KOPT-K1 (cell line): Measurements from ENCODE around the gene CCT6A.
"Not testable (repeated sequence)": the region's sequence is repeated elsewhere in the genome, so short reads cannot be mapped to it uniquely, and the experiment has no call there.

ENCODE experiments used
- H3K27ac ChIP-seq: fragments of 200-600 bp; sonication (generic); 2 replicates; pipeline ENCODE4 v1.5.1; 2016; ENCODE audit warnings: antibody characterized with exemption, mild to moderate bottlenecking, low read depth, low read length; ENCODE audit not compliant: poor library complexity, severe bottlenecking
- H3K36me3 ChIP-seq: fragments of 200-600 bp; sonication (generic); 2 replicates; pipeline ENCODE4 v1.5.1; 2017; ENCODE audit warnings: antibody characterized with exemption, mild to moderate bottlenecking, low read length, moderate library complexity; ENCODE audit not compliant: insufficient read depth
- H3K9me3 ChIP-seq: fragments of 200-600 bp; sonication (generic); 2 replicates; pipeline ENCODE4 v1.5.1; 2017; ENCODE audit warnings: antibody characterized with exemption, low read length, mild to moderate bottlenecking; ENCODE audit not compliant: insufficient read depth, poor library complexity, severe bottlenecking

The CCT6A gene, protein sequence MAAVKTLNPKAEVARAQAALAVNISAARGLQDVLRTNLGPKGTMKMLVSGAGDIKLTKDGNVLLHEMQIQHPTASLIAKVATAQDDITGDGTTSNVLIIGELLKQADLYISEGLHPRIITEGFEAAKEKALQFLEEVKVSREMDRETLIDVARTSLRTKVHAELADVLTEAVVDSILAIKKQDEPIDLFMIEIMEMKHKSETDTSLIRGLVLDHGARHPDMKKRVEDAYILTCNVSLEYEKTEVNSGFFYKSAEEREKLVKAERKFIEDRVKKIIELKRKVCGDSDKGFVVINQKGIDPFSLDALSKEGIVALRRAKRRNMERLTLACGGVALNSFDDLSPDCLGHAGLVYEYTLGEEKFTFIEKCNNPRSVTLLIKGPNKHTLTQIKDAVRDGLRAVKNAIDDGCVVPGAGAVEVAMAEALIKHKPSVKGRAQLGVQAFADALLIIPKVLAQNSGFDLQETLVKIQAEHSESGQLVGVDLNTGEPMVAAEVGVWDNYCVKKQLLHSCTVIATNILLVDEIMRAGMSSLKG

DNA sequence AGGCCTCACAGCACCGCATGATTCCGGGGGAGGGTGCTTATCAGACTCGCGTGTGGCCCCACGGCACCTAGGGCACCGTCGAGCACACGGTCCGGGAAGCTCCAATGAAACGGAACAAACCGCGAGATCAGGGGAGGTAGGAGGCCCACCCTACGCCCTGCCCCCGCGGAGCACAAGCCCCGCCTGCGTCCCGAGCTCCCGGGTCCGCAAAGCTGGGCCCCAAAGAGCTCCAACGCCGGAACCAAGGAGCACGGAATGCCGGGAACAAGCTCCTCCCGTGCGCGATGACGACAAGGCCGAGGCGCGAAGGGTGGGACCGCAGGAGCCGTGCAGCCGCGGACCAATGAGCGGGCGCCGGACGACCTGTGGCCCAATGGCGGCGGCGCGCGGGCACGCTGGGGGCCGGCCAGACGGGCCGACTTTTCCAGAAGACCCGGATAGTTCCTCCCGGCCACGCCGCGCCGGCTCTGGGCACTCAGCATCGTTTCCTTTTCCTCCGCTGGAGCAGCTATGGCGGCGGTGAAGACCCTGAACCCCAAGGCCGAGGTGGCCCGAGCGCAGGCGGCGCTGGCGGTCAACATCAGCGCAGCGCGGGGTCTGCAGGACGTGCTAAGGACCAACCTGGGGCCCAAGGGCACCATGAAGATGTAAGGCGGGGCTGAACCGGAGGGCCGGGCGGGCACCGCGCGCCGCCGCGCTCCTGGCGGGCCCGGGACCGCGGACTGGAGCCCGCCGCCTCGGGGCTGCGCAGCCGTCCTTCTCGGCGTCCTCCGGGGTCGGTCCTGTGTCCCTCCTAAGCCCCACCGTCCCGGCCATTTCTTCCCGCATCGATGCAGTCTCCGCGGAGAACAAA is at the start of gene CCT6A, which contains the start of gene PSPH:
Gene CCT6A, plus strand, starts transcription at position 427 of the 853 bp plus-strand sequence. Its CDS starts 84 bp downstream, at position 511.
Gene PSPH, minus strand, starts transcription at position 106 of the 853 bp plus-strand sequence. CDS start 30,232 bp downstream, outside the sequence.
- peak within 1 kb of the TSS; percentile 78 for H3K27ac ChIP-seq
- H3K36me3 ChIP-seq: peaks cover 40% of the 10 kb centered on the region
- H3K9me3 ChIP-seq: no peaks in the 10 kb centered on the region

DNA sequence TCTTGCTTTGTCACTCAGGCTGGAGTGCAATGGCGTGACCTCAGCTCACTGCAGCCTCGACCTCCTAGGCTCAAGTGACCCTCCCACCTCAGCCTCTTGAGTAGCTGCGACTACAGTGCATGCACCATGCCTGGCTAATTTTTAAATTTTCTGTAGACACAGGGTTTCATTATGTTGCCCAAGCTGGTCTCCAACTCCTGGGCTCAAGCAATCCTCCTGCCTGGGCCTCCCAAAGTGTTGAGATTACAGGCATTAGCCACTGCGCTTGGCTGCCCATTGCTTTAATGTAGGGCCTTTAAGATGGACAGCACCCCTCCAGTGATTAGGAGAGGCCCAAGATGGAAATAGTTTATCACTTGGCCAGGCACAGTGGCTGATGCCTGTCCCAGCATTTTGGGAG is 47.8 kb upstream of the CCT6A start:
- Histone ChIP-seq H3K27ac (no peak overlapping the region), H3K36me3 (peaks cover 16% of the 10 kb centered on the region), H3K9me3 (no peaks in the 10 kb centered on the region)

DNA sequence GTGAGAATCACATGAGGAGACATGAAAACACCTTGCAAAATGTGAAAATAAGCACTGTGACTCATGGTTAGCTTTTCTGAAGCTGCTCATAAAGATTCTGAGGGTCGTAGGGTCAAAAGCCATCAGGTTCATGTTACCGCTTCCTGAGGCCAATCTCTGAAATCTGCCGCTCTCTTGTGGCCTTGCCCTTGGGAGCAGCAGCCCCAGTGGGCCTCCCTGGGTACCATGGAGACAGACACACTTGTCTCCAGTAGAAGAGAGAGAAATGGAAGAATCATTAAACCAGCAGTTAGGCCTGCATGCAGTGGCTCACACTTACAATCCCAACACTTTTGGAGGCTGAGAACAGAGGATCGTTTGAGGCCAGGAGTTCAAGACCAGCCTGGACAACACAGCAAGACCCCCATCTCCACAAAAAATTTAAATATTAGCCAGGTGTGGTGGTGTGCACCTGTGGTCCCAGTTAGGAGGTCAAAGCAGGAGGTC is 44.4 kb upstream of the CCT6A start:
- H3K36me3 ChIP-seq: peaks cover 11% of the 10 kb centered on the region
- no peak overlapping the region for H3K27ac ChIP-seq

DNA sequence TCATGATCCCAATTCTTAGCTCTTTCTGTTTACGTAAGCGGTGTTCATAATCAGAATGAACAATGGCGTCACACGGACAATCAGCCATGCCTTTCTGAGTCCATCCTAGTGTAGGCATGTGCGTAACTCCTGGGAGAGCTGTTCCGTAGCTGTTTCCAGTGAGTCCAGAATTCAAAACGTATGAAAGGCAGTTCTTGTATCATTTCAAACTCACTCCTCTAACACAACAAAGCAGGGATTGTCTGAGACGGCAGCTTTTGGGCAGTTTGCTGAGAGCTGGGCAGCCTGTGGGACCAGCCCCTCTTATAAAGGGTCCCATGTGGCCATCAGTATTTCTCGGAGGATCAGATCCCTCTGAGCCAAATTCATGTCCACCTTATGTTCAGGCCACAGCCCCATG is 43.7 kb upstream of the CCT6A start:
- Histone ChIP-seq H3K9me3 (no peaks in the 10 kb centered on the region), H3K36me3 (peaks cover 18% of the 10 kb centered on the region), H3K27ac (no peak overlapping the region)

More for the DNA sequence above, 44.4 kb upstream of the CCT6A start:
- no peaks in the 10 kb centered on the region for H3K9me3 ChIP-seq

DNA sequence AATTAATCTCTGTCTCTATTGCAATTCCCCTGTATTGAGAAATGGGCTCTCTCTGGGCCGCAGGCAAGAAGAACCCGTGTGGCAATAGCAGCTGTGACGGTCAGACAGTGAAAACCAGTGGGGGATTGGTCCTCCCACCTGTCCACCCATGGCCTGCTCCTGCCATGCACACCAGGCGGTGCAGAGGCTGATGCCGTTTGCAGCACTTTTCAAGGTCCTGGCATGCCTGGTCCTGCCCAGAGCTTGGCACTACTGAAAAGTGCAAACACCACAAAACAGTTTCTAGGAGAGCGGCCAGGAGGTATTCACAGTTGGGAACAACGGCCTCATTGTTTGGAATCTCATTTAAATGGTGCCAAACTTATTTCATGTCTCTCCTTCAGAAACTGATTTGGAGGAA is 41.9 kb upstream of the CCT6A start:
- H3K9me3 ChIP-seq: no peaks in the 10 kb centered on the region
- peaks cover 36% of the 10 kb centered on the region for H3K36me3 ChIP-seq
- no peak overlapping the region for H3K27ac ChIP-seq

DNA sequence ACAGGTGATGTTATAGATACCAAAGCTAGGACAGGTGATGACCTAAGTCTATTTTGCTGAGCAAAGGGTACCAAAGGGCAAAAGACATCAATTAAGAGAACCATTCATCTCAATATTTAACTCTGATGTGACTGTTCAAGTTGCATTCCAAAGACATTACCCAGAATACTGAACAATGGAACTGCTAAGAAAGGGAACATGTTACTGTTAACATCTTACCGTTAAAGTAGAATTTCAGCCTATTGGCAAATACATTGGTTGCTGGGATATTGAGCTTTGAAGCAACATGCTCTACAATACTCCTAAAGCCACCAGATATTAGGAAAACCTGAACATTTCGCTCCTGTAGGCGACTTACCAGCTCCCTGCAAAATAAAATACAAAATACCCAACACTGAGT is 34.5 kb upstream of the CCT6A start:
- peaks cover 81% of the 10 kb centered on the region for H3K36me3 ChIP-seq
- H3K9me3 ChIP-seq, H3K27ac ChIP-seq: not testable (repeated sequence)

DNA sequence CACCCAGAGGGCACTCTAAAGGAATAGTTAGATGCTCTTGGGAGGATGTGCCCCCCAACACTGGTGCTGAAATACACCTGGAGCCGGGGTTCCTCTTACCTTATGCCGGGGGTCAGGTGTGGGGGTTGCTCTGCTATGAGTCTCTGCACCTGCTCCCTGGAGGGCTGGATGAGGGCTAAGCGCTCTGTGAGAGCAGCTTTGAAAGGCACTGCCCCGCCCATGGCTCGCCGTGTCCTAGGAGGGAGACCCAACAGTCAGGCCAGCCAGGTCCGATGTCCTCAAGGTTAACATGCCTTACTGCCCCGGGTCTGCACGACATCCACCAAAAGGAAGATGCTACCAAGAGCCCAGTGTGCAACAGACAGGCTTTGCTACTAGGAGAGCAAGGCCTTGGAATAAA is 32.1 kb upstream of the CCT6A start:
- H3K9me3 ChIP-seq: no peaks in the 10 kb centered on the region
- H3K36me3 ChIP-seq: peaks cover 66% of the 10 kb centered on the region
- no peak overlapping the region for H3K27ac ChIP-seq

DNA sequence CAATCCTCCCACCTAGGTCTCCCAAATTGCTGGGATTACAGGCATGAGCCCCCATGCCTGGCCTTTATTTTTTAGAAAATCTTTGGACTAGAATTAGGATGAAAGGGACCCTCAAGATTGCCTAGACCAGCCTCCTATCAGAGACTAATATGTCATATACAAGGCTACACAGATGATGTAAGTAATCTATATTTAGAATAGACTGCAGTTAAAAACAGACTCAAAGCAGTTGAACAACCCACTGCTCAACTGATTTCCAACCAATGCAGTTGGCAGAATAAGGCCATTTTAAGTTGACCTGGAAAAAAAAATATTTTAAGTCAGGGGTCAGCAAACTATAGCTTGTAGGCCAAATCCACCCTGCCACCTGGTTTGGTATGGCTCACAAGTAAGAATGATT is 28.1 kb upstream of the CCT6A start:
- Histone ChIP-seq H3K36me3 (peaks cover 68% of the 10 kb centered on the region), H3K9me3 (no peaks in the 10 kb centered on the region)

DNA sequence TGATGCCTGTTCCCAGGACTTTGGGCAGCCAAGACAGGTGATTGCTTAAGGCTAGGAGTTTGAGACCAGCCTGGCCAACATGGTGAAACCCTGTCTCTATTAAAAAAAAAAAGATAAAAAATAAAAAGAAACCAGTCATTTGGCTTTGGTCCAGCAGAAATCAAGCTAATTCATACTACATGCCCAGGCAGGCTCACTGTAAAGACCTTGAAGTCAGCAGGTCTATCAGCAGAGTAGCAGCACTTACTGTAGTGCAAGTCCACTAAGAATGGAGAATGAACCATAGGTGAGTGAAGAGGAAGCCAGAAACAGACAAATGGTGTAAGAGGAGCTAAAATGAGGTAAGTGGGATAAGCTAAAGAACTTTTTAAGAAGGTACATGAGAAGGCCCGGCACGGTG is 25.0 kb upstream of the CCT6A start:
- Histone ChIP-seq H3K27ac (no peak overlapping the region), H3K36me3 (peaks cover 70% of the 10 kb centered on the region), H3K9me3 (no peaks in the 10 kb centered on the region)

More for the DNA sequence above, 28.1 kb upstream of the CCT6A start:
- H3K27ac ChIP-seq: no peak overlapping the region

DNA sequence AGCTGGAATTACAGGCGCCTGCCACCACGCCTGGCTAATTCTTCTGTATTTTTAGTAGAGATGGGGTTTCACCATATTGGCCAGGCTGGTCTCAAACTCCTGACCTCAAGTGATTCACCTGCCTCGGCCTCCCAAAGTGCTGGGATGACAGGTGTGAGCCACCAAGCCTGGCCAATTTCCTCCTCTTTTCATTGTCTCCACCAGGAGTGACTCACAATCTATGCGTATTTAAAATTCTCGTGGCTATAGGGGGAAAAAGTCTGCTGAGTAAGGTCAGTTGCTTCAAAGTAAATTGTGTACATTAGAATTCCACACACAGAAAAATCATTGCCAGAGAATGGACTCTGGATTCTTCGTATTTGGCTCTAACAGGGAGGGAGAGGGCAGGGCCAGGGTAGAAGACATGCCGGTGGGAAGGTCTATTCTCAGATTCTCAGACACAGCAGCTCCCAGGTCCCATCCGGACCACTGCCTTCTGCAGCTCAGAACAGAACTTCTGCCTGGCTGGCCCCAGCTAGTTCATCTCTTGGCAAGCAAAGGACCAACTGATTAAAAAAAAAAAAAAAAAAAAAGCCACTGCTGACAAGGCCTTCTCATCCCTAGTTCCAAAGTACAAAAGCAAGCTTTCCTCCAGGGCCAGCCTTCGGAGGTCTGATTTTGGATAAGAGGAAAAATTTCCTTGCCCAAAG is 22.5 kb upstream of the CCT6A start:
- H3K9me3 ChIP-seq: no peaks in the 10 kb centered on the region
- no peak overlapping the region for H3K27ac ChIP-seq
- peaks cover 68% of the 10 kb centered on the region for H3K36me3 ChIP-seq

DNA sequence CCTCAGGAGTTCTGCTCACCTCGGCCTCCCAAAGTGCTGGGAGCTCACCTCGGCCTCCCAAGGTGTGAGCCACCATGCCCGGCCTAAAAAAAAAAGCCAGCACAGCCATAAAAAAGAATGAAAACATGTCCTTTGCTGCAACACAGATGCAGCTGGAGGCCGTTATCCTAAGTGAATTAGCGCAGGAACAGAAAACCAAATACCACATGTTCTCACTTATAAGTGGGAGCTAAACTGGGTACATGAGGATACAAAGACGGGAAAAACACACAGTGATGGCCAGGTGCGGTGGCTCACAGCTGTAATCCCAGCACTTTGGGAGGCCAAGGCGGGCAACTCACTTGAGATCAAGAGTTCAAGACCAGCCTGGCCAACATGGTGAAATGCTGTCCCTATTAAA is 21.2 kb upstream of the CCT6A start:
- Histone ChIP-seq H3K27ac (no peak overlapping the region), H3K36me3 (peaks cover 65% of the 10 kb centered on the region), H3K9me3 (no peaks in the 10 kb centered on the region)

DNA sequence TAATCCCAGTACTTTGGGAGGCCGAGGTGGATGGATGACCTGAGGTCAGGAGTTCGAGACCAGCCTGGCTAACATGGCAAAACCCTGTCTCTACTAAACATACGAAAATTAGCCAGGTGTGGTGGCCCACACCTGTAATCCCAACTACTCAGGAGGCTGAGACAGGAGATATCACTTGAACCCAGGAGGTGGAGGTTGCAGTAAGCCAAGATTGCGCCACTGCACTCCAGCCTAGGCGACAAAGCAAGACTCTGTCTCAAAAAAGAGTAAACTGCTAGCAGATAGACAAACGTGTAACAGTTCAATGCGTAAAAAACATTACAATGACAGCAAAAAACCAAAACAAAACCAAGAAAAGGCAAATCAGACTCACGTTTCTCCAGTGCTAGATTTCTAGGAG is 20.0 kb upstream of the CCT6A start:
- not testable (repeated sequence) for H3K27ac ChIP-seq, H3K9me3 ChIP-seq
- peaks cover 55% of the 10 kb centered on the region for H3K36me3 ChIP-seq

DNA sequence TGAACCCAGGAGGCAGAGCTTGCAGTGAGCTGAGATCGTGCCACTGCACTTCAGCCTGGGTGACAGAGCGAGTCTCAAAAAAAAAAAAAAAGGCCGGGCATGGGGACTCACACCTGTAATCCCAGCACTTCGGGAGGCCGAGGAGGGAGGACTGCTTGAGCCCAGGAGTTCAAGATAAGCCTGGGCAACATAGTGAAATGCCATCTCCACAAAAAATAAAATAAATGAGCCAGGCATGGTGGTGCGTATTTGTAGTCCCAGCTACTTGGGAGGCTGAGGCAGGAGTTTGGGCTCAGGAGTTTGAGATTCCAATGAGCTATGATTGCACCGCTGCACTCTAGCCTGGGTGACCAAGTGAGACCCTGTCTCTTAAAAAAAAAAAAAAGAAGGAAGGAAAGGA is 19.0 kb upstream of the CCT6A start:
- peaks cover 45% of the 10 kb centered on the region for H3K36me3 ChIP-seq
- H3K27ac ChIP-seq, H3K9me3 ChIP-seq: not testable (repeated sequence)

DNA sequence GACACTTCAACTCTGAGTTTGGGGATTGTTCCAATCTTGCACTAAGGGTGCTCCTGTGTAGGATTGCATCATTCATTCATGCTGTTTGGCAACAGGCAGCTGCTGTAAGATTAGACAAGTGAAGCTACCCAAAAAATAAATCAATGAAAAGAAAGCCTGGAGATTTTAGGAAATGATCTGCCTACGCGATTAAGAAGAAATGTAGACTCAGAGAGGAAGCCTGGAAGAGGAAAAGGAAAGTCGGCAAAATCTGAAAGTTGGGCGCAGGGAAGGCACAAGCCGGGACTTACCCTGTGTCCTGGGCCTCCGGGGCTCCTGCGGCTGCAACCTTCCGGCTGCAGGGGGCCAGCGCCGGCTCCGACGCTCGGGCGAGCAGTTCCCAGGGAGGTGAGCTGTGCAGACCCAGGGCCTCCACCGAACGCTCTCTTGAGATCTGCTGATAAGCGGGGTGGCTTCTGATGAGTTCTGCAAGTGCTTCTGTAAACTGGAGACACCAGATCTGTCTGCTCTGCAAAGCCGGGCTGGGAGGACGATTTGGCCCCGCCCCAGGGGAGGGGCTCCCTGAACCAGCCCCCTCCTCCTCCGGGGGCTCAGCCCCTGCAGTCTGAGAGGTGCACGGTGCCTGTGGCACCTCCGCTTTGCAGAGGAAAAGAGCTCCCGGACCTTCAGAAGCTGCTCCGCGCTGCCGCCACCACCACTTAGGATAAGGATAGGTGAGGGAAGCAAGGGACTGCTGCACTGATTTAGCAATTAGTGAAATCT is 17.7 kb upstream of the CCT6A start:
- Histone ChIP-seq H3K9me3 (no peaks in the 10 kb centered on the region), H3K27ac (peak overlapping the region; percentile 73), H3K36me3 (peaks cover 39% of the 10 kb centered on the region)
